PC-9 (cell line): ENCODE results near the gene PTPRG.

ENCODE experiments used
- CTCF ChIP-seq: fragments of 200-600 bp; sonication (generic); conservative IDR thresholded peaks from 2 replicates; pipeline ENCODE4 v1.6.1; 2017; ENCODE audit warnings: mixed run types, antibody characterized with exemption, mild to moderate bottlenecking, moderate library complexity
- EZH2 ChIP-seq: fragments of 200-600 bp; sonication (generic); IDR thresholded peaks from 2 replicates; pipeline ENCODE4 v1.8.0; 2017; ENCODE audit warnings: antibody characterized with exemption, low read depth

GRCh38 chr3:62052331-62052730, 491.0 kb downstream of the PTPRG start:
- TF ChIP-seq CTCF (no peak), EZH2 (no peak)
